Measurements from ENCODE around the gene TNNI2.
"Not testable (repeated sequence)": the region's sequence is repeated elsewhere in the genome, so short reads cannot be mapped to it uniquely, and the experiment has no call there.

GRCh38 chr11:1813356-1813755 lies 25.4 kb upstream of the TNNI2 start:
- not testable (repeated sequence) for TF ChIP-seq ZNF274 (IDR thresholded peaks at IDR 0.05; ENCODE audit: low read depth, low read length); SUZ12 (IDR thresholded peaks at IDR 0.05; ENCODE audit: extremely low read depth, insufficient read depth, insufficient read length)
